Thyroid gland (tissue), 4 donors: ENCODE measurements around the gene SLC25A11. TPM values are rescaled to one million over a fixed set of nuclear protein-coding genes. Genes with fewer than 3 reads are reported as not detected.
A peak's percentile ranks its signal among the peaks of the same experiment; 100 is the strongest.

Experiments used
- DNase-seq, 2 donors: peaks; one replicate each; pipeline ENCODE4 v3.0.0-alpha.2; 2019
- H3K27ac ChIP-seq, 3 donors: fragments of 200-600 bp; sonication (generic); 1 replicate in 2 of 3; 2 replicates in 1 of 3; pipeline ENCODE4 v1.5.1; 2016 to 2019; ENCODE audit warnings: mild to moderate bottlenecking in 1 of 3, moderate library complexity in 1 of 3
- H3K27me3 ChIP-seq: fragments of 200-600 bp; sonication (generic); one replicate; pipeline ENCODE4 v1.5.1; 2019
- H3K36me3 ChIP-seq, 2 donors: fragments of 200-600 bp; sonication (generic); one replicate each; pipeline ENCODE4 v1.5.1; 2016 to 2019
- H3K4me1 ChIP-seq, 2 donors: fragments of 200-600 bp; sonication (generic); one replicate each; pipeline ENCODE4 v1.5.1; 2017 to 2019
- H3K4me3 ChIP-seq, 3 donors: fragments of 200-600 bp; sonication (generic); replicated peaks in 1 of 3; 1 replicate in 2 of 3; 2 replicates in 1 of 3; pipeline ENCODE4 v1.5.1; 2016; ENCODE audit warnings: mild to moderate bottlenecking in 1 of 3
- H3K9me3 ChIP-seq: fragments of 200-600 bp; sonication (generic); one replicate; pipeline ENCODE4 v1.5.1; 2017
- CTCF ChIP-seq, 6 experiments: fragments of 200-600 bp in 3 of 6; fragments of 450-650 bp in 3 of 6; sonication (generic) in 3 of 6; IDR thresholded peaks; one replicate each; pipeline ENCODE4 v1.5.1; 2016 to 2019; ENCODE audit warnings: antibody characterized with exemption in 6 of 6, mild to moderate bottlenecking in 2 of 6, inconsistent platforms in 1 of 6, moderate library complexity in 1 of 6
- POLR2A ChIP-seq, 2 donors: fragments of 450-650 bp; IDR thresholded peaks; one replicate each; pipeline ENCODE4 v1.6.1; 2017; ENCODE audit warnings: antibody characterized with exemption in 2 of 2, mild to moderate bottlenecking in 2 of 2, moderate library complexity in 1 of 2
- WGBS, 2 donors: methylation state at CpG; one replicate each; pipeline ENCODE4 v1.1.5; 2017; 5-methylcytosine and 5-hydroxymethylcytosine counted together
- intact Hi-C: fragments of 100-400 bp; cut with DNase I; formaldehyde crosslinking; loops from one replicate; pipeline ENCODE4 v1.15.1; 2023
- total RNA-seq, 4 donors: library from RNA; depleted of rRNA; stranded (reverse); fragments of >200 nt; gene quantifications; one replicate each; pipeline ENCODE4 v1.2.3, GENCODE V29; 2016

SLC25A11 gene
- total RNA-seq, 4 donors from 2014 or later, result 29.3 to 62.4 (median 48.4) TPM

GRCh38 chr17:4945944-4946280, 6.1 kb upstream of the SLC25A11 start:
- no peaks in the 10 kb centered on the region for H3K27me3 ChIP-seq
- no peaks in the 10 kb centered on the region for H3K9me3 ChIP-seq
- peaks cover 7% of the 10 kb centered on the region in 2 donors for H3K36me3 ChIP-seq
- H3K27ac ChIP-seq, result no peak overlapping the region
- no peak overlapping the region for H3K4me3 ChIP-seq
- peaks cover 17 to 40% of the 10 kb centered on the region in 2 donors for H3K4me1 ChIP-seq
- DNase-seq, result no peak
- TF ChIP-seq POLR2A (IDR thresholded peaks at IDR 0.05) (no peak), CTCF (IDR thresholded peaks at IDR 0.05) (no peak)
- 53 to 61% methylated on average over 4 of the region's 4 CpGs for WGBS, 2 donors
- intact Hi-C loops, result no loop called here

- DNase-seq, result peak; percentile 31 to 37
- WGBS, 2 donors, result 62 to 65% methylated on average over 7 of the region's 7 CpGs
- intact Hi-C loops, result no loop called here
These were observed 5.5 kb upstream of the SLC25A11 start for GRCh38 chr17:4945176-4945943.

GRCh38 chr17:4944554-4945175, 4.8 kb upstream of the SLC25A11 start:
- no peak for DNase-seq
- Histone ChIP-seq H3K4me1 (peaks cover 14 to 32% of the 10 kb centered on the region in 2 donors), H3K36me3 (peaks cover 7% of the 10 kb centered on the region in 2 donors), H3K27ac (peak overlapping the region in 1 of 3 donors; percentile 45), H3K4me3 (no peak overlapping the region), H3K9me3 (no peaks in the 10 kb centered on the region), H3K27me3 (no peaks in the 10 kb centered on the region)
- 67 to 69% methylated on average over 6 to 8 of the region's 8 CpGs for WGBS, 2 donors
- intact Hi-C loops, result no loop called here
- TF ChIP-seq CTCF (IDR thresholded peaks at IDR 0.05) (no peak), POLR2A (IDR thresholded peaks at IDR 0.05) (no peak)

More at GRCh38 chr17:4945176-4945943, 5.5 kb upstream of the SLC25A11 start:
- H3K27me3 ChIP-seq, result no peaks in the 10 kb centered on the region
- peaks cover 18 to 36% of the 10 kb centered on the region in 2 donors for H3K4me1 ChIP-seq
- peak overlapping the region in 1 of 3 donors; percentile 45 for H3K27ac ChIP-seq
- no peaks in the 10 kb centered on the region for H3K9me3 ChIP-seq
- no peak for TF ChIP-seq POLR2A (IDR thresholded peaks at IDR 0.05)
- no peak for TF ChIP-seq CTCF (IDR thresholded peaks at IDR 0.05)
- peaks cover 7% of the 10 kb centered on the region in 2 donors for H3K36me3 ChIP-seq
- no peak overlapping the region for H3K4me3 ChIP-seq

- no peak for TF ChIP-seq CTCF (IDR thresholded peaks at IDR 0.05)
- TF ChIP-seq POLR2A (IDR thresholded peaks at IDR 0.05), result no peak
- peaks cover 16 to 34% of the 10 kb centered on the region in 2 donors for H3K4me1 ChIP-seq
- no peak overlapping the region for H3K4me3 ChIP-seq
- no peak overlapping the region for H3K27ac ChIP-seq
- peaks cover 7% of the 10 kb centered on the region in 2 donors for H3K36me3 ChIP-seq
- intact Hi-C loops, result no loop called here
- no peaks in the 10 kb centered on the region for H3K27me3 ChIP-seq
- WGBS, 2 donors, result 58 to 67% methylated on average over 3 of the region's 3 CpGs
- no peaks in the 10 kb centered on the region for H3K9me3 ChIP-seq
- DNase-seq, result no peak
These were observed 4.3 kb upstream of the SLC25A11 start for GRCh38 chr17:4944163-4944553.
